Keratinocyte (primary cell): Measurements from ENCODE around the gene KRTAP22-2.

Source experiments
- CTCF ChIP-seq, 3 experiments: IDR thresholded peaks in 1 of 3; conservative IDR thresholded peaks in 1 of 3; optimal IDR thresholded peaks in 1 of 3; 2 replicates in 2 of 3; 3 replicates in 1 of 3; pipeline versions ENCODE3 to v1.5.1; 2011; ENCODE audit warnings: low read length in 3 of 3, mild to moderate bottlenecking in 3 of 3, moderate library complexity in 2 of 3, control low read depth in 1 of 3, inconsistent platforms in 1 of 3; ENCODE audit not compliant: insufficient read depth in 2 of 3; ENCODE audit errors: extremely low read depth in 1 of 3
- EZH2 ChIP-seq: IDR thresholded peaks from one replicate; pipeline ENCODE4 v1.6.1; 2012; ENCODE audit warnings: inconsistent platforms, mild to moderate bottlenecking, low read length, moderate library complexity

- TF ChIP-seq CTCF (optimal IDR thresholded peaks at IDR 0.05 in 1 of 3, IDR thresholded peaks at IDR 0.05 in 1 of 3, conservative IDR thresholded peaks at IDR 0.05 in 1 of 3; ENCODE audit: extremely low read depth in 1 of 3, insufficient read depth in 2 of 3, low read length in 3 of 3) (no peak), EZH2 (no peak)
Observed at GRCh38 chr21:30555095-30555494, 35.1 kb downstream of the KRTAP22-2 start.
